H1 (cell line): ENCODE data around the gene ANKRD61.

Experiments
- BACH1 ChIP-seq: IDR thresholded peaks from 2 replicates; pipeline ENCODE4 v1.6.1; 2012; ENCODE audit warnings: low read length, improper control_type of control experiment
- CEBPB ChIP-seq: IDR thresholded peaks from 2 replicates; pipeline ENCODE4 v1.6.1; 2012; ENCODE audit warnings: low read depth, low read length
- CHD2 ChIP-seq: IDR thresholded peaks from 2 replicates; pipeline ENCODE4 v1.6.1; 2012; ENCODE audit warnings: low read length, improper control_type of control experiment
- CTCF ChIP-seq, 3 experiments: IDR thresholded peaks; 1 replicate in 2 of 3; 2 replicates in 1 of 3; pipeline versions ENCODE4 v1.5.1 to v1.6.1; 2011; ENCODE audit warnings: low read length in 3 of 3, mild to moderate bottlenecking in 3 of 3, inconsistent platforms in 2 of 3, low read depth in 1 of 3, moderate library complexity in 1 of 3; ENCODE audit not compliant: insufficient read depth in 1 of 3; ENCODE audit errors: control extremely low read depth in 1 of 3
- JUN ChIP-seq: IDR thresholded peaks from 2 replicates; pipeline ENCODE4 v1.6.1; 2011; ENCODE audit warnings: low read depth, mild to moderate bottlenecking, improper control_type of control experiment, low read length
- MAX ChIP-seq: IDR thresholded peaks from 2 replicates; pipeline ENCODE4 v1.6.1; 2012; ENCODE audit warnings: inconsistent platforms
- POLR2A ChIP-seq, 2 experiments: IDR thresholded peaks; 1 replicate in 1 of 2; 2 replicates in 1 of 2; pipeline ENCODE4 v1.6.1; 2011; ENCODE audit warnings: low read depth in 2 of 2, low read length in 2 of 2, mild to moderate bottlenecking in 2 of 2; ENCODE audit errors: control extremely low read depth in 1 of 2
- POLR2AphosphoS5 ChIP-seq: IDR thresholded peaks from 2 replicates; pipeline ENCODE4 v1.6.1; 2011; ENCODE audit warnings: low read depth, low read length
- SIX5 ChIP-seq: IDR thresholded peaks from 2 replicates; pipeline ENCODE4 v1.6.1; 2011; ENCODE audit warnings: mild to moderate bottlenecking, low read depth, low read length
- USF2 ChIP-seq: IDR thresholded peaks from 2 replicates; pipeline ENCODE4 v1.6.1; 2011; ENCODE audit warnings: low read length, improper control_type of control experiment

- no peak for TF ChIP-seq CTCF (IDR thresholded peaks at IDR 0.05; ENCODE audit: control extremely low read depth in 1 of 3, insufficient read depth in 1 of 3, low read depth in 1 of 3, low read length in 3 of 3)
- TF ChIP-seq POLR2A (IDR thresholded peaks at IDR 0.05; ENCODE audit: control extremely low read depth in 1 of 2, low read depth in 2 of 2, low read length in 2 of 2): no peak
- no peak for TF ChIP-seq SIX5
- TF ChIP-seq JUN: no peak
- no peak for TF ChIP-seq USF2
- TF ChIP-seq MAX: no peak
- no peak for TF ChIP-seq CHD2
- TF ChIP-seq POLR2AphosphoS5: no peak
- no peak for TF ChIP-seq CEBPB
- TF ChIP-seq BACH1: no peak
These were observed 19.6 kb upstream of the ANKRD61 start for GRCh38 chr7:6011541-6011940.
